Stimulated activated naive CD4-positive, alpha-beta T cell treated with Interleukin-2 at 50 U/mL for 16 hours (primary cell): ENCODE data around the gene ANO7.

Source experiments
- DNase-seq: peaks from one replicate; lab custom pipeline; 2025; lab: John Stamatoyannopoulos, UW

The ANO7 gene

DNA sequence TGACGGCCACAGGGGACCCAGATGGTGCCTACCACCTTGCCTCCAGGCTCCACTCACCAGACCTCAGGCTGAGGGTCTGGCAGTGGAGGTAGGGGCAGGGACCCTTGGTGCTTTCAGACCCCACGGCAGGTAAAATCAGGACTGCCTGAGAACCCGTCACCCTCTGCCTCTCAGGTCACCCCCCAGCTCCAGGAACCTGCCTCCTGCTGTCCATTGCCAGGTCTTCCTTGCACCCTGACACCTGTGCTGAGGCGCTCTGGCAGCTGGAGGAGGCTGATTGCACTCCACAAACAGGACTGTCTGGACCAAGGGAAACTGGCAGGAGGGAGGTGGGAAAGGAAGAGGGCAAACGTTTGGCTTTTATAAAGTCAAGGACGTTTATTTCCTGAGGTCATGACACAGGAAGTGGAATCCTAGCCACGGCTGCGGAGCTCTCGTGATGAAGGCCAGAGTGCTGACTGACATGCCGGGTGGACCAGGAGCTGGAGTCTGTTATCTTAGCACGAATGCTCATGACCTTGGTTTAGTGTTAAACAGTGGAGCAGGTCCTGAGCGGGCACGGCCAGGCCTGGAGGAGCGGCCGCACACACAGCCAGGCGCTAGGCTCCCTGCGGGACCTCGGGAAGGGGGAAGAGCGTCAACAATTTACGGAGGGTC, 40.5 kb downstream of the ANO7 start:
- no peak for DNase-seq

DNA sequence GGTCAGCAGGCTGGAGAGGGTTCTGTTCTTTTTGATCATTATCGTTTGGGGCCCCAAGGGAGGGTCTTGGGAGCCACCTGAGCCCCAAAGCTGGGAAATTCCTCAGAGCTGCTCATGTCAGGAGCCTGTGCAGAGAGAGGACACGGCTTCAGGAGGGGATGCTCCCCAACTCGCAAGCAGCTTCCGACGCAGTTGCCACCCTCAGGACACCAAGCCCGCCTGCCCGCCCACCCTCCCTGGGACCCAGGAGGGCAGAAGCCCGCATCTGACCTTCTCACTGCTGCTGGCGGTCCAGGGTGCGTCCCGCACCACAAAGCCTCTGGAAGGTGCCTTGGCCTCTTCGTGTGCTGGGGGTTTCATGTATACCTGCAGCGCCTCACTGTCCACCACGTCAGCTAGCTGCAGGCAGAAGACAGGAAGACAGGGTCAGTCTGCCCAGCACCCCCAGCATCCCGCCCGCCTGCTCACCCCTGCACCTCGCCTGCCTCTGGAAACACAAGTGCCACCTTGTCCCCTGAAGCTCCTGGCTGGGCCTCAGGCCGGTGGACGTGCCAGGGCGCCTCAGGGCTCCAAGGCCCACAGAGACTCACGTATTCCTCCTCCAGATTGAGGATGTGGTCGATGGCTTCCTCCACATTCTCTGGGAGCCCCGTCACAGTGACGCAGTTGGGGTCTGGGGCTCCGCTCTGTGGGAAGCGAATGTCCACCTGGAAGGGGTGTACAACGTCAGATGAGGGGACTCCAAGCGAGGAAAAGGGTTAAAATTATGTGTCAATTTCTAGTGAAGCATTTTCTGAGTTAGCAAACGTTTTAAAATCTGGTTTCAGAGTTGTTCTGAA, 41.3 kb downstream of the ANO7 start:
- DNase-seq = no peak

DNA sequence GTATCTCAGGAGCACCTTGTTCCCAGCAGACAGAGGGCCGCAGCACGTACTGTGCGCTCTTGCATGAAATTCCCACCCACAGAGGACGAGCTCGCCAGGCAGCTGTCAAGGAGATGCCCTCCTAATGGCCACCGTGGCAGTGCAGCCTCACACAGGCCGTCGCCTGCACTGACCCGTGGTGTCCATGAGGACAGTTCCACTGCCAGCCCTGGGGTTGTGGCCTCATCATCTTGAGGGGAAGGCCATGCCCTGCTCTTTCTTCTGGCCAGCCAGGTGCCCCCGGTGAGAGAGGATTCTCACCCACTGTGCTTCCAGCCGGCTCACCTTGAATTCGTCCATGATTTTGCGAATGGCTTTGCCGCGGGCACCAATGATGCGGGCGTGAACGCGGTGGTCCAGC, 42.0 kb downstream of the ANO7 start:
- DNase-seq = no peak

DNA sequence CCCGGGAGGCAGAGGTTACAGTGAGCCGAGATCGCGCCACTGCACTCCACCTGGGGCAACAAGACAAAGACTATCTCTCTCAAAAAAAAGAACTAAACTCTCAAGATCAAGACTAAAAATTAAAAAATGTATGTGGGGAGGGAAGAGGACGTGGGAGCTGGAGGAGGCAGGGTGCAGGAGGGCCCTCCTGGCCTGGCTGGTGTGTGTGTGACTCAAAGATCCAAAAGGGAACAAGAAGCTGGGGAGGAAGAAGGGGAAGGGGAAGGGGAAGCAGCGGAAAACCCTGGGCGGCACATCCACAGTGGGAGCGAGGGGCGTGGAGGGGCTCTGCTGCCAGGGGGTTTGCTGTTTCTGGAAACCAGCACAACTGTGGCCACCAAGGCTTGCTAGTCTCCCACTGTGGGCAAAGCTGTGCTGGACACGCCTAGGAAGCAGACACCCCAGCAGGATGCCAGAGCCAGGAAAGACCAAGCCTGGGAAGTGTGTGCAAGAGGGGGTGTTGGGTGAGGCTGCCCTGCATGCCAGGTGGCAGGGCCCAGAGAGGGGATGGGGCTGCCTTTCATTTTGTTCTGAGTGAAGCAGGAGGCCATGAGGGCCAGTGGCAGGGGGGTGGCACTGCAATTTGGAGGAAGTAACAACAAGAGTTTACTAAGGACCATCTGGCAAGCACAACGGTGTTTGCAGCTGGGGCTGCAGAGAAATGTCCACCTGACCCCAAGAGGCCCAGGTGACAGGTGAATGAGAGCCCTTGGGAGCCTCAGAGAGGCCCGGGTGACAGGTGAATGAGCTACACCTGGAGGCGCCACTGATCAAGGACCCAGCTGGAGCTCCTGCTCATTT, 44.5 kb downstream of the ANO7 start:
- no peak for DNase-seq

DNA sequence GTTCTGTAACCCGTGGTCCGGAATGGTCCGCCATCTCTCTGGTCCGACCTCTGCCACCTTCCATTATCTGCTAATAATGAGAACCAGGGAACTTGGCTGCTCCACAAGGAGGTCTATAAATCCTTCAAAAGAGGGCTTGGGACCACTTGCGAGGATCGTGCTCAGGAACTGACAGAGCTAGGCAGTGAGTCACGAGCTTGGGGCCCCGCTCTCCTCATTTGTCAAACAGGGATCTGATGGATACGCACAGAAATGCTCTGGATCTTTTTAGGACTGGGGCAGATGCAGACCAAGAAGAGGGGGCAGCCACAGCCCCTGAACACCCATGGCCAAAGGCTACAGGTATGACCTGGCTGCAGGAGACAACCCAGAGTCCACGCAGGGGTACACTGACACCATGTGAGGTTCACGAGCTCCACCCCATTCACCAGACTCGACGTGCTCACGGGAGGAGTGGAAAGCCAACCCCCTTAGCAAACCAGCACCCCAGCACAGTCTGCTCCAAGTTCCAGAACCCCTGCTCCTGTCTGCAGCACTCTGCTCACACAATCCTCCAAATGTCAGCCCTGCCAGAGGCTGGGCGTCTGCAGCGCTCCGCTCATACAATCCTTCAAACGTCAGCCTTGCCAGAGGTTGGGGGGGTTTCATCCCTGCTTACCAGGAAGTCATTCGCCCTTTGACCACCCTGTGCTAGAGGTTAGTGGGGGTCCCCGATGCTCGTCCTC, 45.8 kb downstream of the ANO7 start:
- no peak for DNase-seq

DNA sequence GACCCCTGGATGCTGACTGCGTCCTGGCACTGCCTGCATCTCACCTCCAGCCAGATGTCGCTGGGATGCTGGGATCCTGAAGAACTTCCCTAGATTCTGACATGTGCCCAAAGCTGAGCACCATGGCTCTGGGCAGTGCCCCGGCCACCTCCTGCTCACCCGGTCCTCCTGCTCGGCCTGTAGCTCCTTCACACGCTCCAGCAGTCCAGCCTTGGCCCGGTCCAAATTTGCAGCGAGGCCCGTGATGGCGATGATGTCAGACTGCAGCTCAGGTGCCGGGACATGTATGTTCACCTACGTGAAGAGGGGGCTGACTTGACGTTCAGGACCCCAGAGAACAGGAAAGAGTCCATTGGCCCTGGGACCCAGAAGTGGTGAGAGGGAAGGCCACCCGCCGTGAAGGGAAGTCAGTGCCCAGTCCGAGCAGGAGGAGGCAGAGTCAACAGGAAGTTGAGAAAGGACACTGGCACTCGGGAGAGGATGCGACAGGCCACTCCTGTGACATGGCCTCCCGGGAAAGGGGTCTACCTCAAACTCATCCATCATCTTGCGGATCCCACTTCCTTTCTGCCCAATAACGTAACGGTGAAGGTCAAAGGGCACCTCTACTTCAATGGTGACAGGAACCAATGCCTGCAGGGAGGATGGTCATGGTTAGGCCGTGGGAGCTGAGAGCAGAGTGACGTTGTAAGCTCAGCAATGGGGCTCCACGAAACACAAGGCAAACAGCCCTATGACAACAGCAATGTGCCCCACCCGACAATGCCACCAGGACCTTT, 46.7 kb downstream of the ANO7 start:
- no peak for DNase-seq

DNA sequence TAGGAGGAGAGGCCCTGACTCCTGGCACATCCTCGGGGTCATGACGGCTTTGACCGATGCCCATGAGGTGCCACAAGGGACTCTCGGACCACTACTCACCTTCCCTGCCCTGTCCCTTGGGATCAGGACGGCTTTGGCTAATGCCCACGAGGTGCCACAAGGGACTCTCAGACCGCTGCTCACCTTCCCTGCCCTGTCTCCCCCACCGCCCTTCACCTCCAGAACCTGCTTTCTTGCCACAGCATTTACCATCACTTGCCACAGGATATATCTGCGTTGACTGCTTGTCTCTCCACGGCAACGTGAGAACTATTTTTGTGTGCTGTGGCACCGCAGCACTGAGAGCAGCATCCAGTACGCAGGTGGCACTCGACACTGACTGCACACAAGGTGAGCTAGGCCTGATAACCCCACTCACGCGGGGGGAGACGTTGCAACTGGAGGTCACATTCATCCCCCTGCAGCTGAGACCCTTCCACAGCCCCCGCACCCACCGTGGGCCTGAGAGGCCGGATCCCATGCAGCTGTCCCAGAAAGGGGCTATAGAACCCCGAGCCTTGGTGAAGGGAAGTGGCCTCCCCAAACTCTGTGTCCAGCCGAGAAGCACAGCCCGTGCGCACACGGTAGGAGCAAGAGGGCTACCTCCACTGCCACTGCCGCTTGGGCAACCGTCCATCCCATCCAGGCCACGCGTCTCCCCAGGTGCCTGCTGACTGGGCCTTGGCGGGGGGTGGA, 47.5 kb downstream of the ANO7 start:
- no peak for DNase-seq

DNA sequence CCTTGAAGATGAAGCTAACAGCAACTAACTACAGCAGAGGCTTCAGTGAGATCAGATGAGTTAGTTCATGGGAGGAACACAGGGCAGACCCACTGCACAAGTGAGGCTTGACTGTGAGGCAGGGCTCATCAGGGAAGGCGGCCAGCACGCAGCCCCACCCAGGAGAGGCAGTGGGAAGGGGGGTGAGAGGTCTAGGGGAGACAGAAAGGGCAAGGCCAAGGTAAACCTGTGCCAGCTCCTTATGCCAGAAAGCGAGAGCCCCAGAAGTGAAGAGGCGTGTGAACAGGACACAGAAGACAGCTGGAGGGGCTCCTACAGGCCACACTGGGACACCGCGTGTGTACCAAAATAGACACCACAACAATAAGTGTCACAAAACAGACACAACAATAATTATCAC, 48.6 kb downstream of the ANO7 start:
- DNase-seq = no peak

DNA sequence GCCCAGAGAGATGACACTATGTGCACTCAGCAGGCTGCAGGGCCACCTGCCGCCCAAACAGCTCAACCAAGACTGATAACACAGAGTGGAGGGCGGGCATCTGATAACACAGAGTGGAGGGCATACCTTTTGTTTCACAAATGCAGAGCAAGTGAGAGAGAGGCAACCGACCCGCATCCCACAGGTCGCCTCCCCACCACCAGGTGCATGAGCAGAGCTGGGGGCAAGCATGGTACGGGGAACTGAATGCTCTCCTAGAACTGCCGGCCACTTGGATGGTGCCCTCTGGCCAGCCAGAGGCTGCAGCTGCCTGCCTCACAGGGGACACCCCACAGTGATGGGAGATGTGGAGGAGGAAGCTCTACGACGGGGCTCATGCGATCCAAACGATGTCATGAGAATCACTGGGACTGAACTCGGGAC, 49.5 kb downstream of the ANO7 start:
- DNase-seq = no peak

DNA sequence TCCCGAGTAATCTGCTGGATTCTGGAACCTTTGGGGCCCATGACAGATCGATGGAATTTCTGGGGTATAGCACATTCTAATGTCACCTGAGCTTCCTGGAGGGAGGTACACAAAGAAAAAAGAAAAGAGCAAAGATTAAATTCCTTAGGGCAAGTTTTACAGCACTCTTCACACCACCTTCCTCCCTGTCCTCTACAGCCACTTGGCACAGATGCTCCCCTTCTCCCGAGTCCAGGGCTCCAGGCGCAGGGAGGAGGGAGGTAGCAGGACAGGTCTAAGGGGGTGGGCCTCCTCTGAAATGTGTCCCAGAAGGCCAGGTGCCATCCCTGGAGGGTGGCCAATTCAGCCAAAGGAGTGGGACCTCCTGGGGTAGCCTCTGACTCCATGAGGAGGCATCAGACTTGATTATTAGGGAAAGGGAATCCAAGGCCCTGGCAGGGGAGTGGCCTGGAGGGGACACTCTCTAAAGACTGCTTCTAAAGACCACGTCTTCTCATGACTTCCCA, 50.3 kb downstream of the ANO7 start:
- DNase-seq = no peak

DNA sequence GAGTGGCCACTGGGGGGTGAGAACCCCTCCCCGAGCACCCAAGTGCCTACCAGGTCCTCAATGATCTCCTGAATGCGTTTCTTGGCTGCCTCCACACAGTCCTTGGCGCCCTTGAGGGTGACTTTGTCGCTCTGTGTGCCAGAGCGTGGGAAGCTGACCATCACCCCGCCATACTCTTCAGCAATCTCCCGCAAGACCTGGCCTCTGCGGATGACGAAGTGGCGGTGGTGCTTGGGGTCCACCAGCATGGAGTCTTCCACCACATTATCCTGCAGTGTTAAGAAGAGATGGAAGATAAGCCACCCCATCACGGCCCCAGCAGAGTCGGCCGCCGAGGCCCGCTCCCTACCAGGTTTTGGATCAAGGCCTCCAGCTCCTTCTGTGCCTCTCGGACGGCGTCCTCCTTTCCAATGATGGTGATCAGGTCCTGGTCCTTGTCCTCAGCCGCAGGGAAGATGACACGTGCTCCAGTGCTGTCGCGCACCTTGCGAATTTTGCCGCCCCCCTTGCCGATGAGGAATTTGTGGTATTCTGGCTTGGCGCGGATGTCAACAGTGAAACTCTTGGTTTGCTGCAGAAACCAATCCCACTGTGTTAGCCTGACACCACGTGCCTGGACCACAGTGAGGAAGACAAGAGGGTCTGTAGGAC, 51.2 kb downstream of the ANO7 start:
- no peak for DNase-seq

DNA sequence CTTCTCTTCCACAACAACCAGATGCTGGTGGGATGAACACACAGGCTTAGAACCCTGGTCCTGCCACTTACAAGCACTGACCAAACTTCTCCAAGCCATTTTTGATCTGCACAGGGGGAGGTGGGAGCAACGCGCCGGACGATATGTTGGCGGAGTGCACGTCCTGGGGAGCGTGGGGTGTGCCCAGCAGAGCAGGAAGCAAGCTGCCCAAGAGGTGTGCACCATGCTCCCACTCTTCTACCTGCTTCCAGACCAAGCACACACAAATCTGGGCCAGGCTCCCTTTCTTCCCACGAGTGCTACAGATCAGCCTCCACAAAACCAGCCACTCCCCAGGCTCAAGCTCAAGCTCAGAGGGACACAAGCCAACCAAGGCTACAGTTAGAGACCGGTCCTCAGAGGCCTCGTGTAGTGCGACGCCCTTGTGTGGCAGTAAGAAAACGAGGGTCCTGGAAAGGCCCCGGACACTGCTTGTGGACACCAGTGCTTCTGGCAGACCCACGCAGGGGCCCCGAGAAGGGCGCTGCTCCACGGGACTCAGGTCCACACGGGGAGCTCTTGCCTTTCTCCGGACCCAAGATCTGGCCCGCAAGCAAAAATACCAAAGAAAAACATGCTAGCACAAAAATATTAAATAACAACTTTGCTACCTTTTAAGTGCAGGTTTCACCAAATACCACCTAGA, 52.0 kb downstream of the ANO7 start:
- no peak for DNase-seq

DNA sequence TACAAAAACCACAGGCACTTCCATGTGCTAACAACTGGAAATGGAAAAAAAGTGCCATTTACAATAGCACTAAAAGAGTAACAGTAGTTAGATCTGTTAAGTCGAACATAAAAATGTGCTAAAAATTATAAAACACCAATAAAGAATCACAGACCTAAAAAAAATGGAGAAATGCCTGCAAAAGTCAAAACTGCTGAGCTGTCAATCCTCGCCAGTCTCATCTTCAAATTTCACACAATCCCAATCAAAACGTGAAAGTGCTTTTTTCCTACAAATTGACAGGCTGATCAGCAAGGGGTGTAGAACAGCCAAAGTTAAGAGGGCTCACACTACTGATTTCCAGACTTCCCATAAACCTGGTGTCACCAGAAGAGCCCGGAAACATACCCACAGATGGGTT, 53.2 kb downstream of the ANO7 start:
- no peak for DNase-seq

DNA sequence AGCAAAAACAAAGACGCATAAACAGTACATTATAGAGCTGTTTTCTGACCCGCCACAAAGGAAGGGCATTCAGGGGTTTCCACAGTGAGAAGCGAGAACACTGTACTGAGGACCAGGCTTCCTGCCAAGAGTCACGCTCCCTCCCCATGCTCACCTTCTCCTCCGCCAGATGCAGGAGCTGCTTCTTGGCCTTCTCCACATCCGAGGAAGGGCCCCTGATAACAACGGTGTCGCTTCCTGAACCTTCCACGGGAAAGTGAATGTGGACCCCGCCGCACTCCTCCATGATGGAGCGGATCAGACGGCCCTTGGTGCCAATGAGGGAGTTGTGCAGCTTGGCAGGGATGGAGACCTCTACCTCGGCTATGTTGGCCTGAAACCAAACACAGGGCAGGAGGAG, 53.8 kb downstream of the ANO7 start:
- no peak for DNase-seq

DNA sequence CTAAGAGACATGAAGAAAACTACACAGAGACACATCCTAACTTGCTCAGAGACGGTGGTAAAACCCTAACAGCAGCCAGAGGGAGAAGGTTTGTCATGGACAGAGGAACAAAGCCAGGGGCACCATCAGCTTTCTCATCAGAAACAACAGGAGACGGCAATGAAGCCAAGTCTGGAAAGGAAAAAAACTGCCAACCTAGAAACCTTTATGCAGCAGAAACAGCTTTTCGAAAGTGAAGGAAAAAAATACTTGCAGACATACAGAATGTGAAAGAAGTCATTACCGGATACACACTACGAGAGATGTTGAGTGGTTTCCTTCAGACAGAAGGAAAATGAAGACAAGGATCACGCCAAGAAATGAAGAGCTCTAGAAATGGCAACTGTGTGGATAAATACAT, 55.9 kb downstream of the ANO7 start:
- DNase-seq = no peak

DNA sequence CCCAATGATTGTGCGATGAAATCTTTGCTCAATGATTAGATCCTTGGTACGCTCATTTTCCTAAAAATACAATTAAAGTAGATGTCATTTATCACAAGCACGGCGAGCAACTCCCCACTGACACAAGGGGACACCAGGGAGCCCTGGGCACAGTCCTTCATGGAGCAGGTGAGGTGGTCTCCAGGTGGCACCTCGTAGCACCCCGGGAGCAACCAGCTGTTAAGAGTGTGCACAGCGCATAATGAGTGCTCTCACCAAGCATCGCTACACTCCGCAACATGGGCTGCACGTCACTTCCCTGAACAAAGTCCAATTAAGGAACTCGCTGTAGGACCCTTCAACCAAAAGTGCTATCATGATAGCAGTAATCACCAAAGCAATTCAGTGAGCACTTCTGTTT, 59.8 kb downstream of the ANO7 start:
- DNase-seq = no peak

DNA sequence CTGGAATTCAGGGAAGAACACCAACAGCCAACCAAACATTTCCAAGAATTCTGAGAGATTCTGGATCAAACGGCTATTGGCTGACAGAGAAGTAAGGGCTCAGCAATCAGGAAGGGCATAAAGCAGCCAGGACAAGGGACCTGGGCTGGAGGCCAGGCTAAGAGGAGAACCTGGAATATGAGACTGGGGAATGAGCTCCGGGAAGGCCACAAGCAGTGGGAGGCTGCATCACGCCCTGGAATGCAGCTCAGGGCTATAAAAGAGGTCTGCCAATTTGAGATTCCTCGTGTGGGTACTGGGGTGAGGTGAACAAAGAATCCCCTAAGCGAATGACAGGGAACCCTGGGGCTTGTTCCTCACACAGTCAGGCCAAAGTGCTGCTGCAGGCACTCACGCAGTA, 60.4 kb downstream of the ANO7 start:
- DNase-seq = no peak

DNA sequence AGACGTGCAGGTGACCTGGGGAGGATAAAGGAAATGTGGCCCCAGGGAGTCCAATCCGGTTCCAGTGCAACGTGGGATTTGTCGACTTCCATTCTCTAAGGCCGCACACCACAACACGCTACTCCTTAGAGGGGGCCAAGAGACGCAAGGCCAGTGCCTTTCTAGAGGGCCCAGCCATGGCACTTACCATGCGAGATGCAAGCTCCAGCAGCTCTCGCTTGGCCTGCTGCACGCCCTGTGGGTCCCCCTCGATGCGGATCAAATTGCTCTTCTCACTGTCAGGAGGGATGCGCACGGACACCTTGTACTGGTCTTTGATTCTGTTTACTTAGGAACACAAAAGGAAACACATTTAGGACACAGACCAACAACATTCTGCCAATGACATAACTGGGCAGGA, 61.2 kb downstream of the ANO7 start:
- no peak for DNase-seq

DNA sequence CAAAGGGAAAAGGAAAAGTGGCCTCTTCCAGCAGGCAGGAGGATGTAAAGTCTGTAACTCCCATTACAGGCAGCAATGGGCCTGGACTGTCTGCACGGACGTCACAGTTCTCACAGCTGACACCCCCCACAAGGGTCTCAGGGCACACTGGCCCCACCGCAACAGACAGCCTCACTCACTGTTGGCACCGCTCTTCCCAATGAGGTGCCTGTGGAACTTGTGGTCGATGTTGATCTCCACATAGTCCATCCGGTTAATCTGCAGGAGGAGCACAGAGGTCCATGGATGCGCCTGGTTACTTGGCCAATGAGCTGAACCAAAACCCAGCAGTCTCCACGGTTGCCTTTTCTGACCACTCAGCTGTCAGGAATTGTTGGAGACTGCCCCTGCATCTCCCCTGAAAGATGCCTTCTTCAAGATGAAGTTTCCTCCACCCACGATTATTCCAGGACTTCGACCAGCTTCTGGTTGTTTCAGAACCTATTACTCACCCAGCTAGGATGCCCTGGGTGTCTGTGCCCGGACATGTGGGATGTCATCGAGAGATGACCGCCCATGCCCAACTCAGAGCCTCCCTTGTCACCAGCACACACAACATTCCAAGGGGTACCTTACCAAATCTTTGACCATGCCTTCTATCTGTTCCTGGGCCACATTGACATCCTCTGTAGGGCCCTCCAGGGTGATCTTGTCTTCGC, 64.5 kb downstream of the ANO7 start:
- DNase-seq = no peak
